IMR-90 (cell line): ENCODE measurements around the gene SENP2. TPM values are rescaled to one million over a fixed set of nuclear protein-coding genes. Genes with fewer than 3 reads are reported as not detected.

Experiments
- ATAC-seq: fragments of 200-7000 bp; cut with Tn5 transposase; 2 replicates; pipeline ENCODE4 v1.9.1; 2020; ENCODE audit warnings: low read depth, mild to moderate bottlenecking, moderate library complexity
- BruUV-seq: library from RNA; stranded (reverse); fragments of 400-500 nt; replicated peaks from 2 replicates; lab custom pipeline; 2021; lab: Mats Ljungman, UMichigan
- CTCF ChIA-PET: fragments of 300-600 bp; formaldehyde crosslinking; extraction: SDS; loops from one replicate; lab custom pipeline; 2021; ENCODE audit warnings: antibody characterized with exemption; lab: Yijun Ruan, JAX
- POLR2A ChIA-PET: fragments of 300-600 bp; sonication (Branson Sonifier 250); formaldehyde crosslinking; loops from one replicate; lab custom pipeline; 2022; ENCODE audit warnings: antibody characterized with exemption; ENCODE audit not compliant: unreplicated experiment; lab: Charles Lee
- DNase-seq: peaks from one replicate; pipeline ENCODE4 v3.0.0; 2013
- H2AFZ ChIP-seq: replicated peaks from 2 replicates; pipeline ENCODE3; 2013; ENCODE audit warnings: low read length, mild to moderate bottlenecking; ENCODE audit not compliant: poor library complexity
- H2AK5ac ChIP-seq: 2 replicates; pipeline ENCODE4 v1.6.1; 2013; ENCODE audit warnings: low read depth, low read length, inconsistent platforms
- H2AK9ac ChIP-seq: replicated peaks from 2 replicates; pipeline ENCODE3; 2013; ENCODE audit warnings: mild to moderate bottlenecking, low read depth, low read length, moderate library complexity; ENCODE audit not compliant: poor library complexity
- H2BK120ac ChIP-seq: 2 replicates; pipeline ENCODE4 v1.6.1; 2013; ENCODE audit warnings: low read depth, low read length, inconsistent platforms
- H2BK15ac ChIP-seq: 3 replicates; pipeline ENCODE4 v1.6.1; 2013; ENCODE audit warnings: low read depth, low read length, inconsistent platforms
- H2BK20ac ChIP-seq: 2 replicates; pipeline ENCODE4 v1.6.1; 2013; ENCODE audit warnings: low read depth, mild to moderate bottlenecking, inconsistent platforms, low read length, moderate library complexity
- H2BK5ac ChIP-seq: 2 replicates; pipeline ENCODE4 v1.6.1; 2013; ENCODE audit warnings: mild to moderate bottlenecking, low read depth, low read length, inconsistent platforms; ENCODE audit not compliant: poor library complexity, severe bottlenecking
- H3K14ac ChIP-seq: replicated peaks from 2 replicates; pipeline ENCODE4 v1.6.1; 2013; ENCODE audit warnings: low read depth, low read length, inconsistent platforms
- H3K18ac ChIP-seq: 2 replicates; pipeline ENCODE4 v1.6.1; 2013; ENCODE audit warnings: low read depth, low read length, control low read depth
- H3K23ac ChIP-seq: 2 replicates; pipeline ENCODE4 v1.6.1; 2013; ENCODE audit warnings: low read depth, low read length, inconsistent platforms
- H3K27ac ChIP-seq: 2 replicates; pipeline ENCODE4 v1.5.1; 2013; ENCODE audit warnings: mild to moderate bottlenecking, control low read depth, low read length; ENCODE audit not compliant: insufficient read depth
- H3K27me3 ChIP-seq: 2 replicates; pipeline ENCODE4 v1.6.1; 2013; ENCODE audit warnings: low read length; ENCODE audit not compliant: control insufficient read depth, insufficient read depth
- H3K36me3 ChIP-seq: 2 replicates; pipeline ENCODE4 v1.6.1; 2013; ENCODE audit warnings: low read length, mixed read lengths; ENCODE audit not compliant: control insufficient read depth, insufficient read depth
- H3K4ac ChIP-seq: 2 replicates; pipeline ENCODE4 v1.6.1; 2013; ENCODE audit warnings: low read depth, low read length, inconsistent platforms
- H3K4me1 ChIP-seq: 2 replicates; pipeline ENCODE4 v1.6.1; 2013; ENCODE audit warnings: low read length, mixed read lengths; ENCODE audit not compliant: control insufficient read depth, insufficient read depth
- H3K4me2 ChIP-seq: 2 replicates; pipeline ENCODE4 v1.6.1; 2013; ENCODE audit warnings: low read depth, mild to moderate bottlenecking, control low read depth, low read length, moderate library complexity
- H3K4me3 ChIP-seq: 2 replicates; pipeline ENCODE4 v1.5.1; 2013; ENCODE audit warnings: low read depth, mild to moderate bottlenecking, control low read depth, low read length, moderate library complexity; ENCODE audit not compliant: insufficient read depth
- H3K56ac ChIP-seq: 2 replicates; pipeline ENCODE4 v1.6.1; 2013; ENCODE audit warnings: low read length, inconsistent platforms; ENCODE audit not compliant: insufficient read depth; ENCODE audit errors: extremely low read depth
- H3K79me1 ChIP-seq, 2 experiments: 2 replicates each; pipeline ENCODE4 v1.6.1; 2013; ENCODE audit warnings: low read length in 2 of 2, inconsistent platforms in 1 of 2, low read depth in 1 of 2
- H3K9ac ChIP-seq: 2 replicates; pipeline ENCODE4 v1.6.1; 2013; ENCODE audit warnings: low read depth, low read length, control low read depth
- H3K9me1 ChIP-seq: 2 replicates; pipeline ENCODE4 v1.6.1; 2013; ENCODE audit warnings: low read length, inconsistent platforms; ENCODE audit not compliant: insufficient read depth
- H3K9me3 ChIP-seq: 2 replicates; pipeline ENCODE4 v1.6.1; 2013; ENCODE audit warnings: low read length; ENCODE audit not compliant: control insufficient read depth, insufficient read depth
- H4K20me1 ChIP-seq: 2 replicates; pipeline ENCODE4 v1.6.1; 2013; ENCODE audit warnings: low read length, inconsistent platforms; ENCODE audit not compliant: insufficient read depth
- H4K5ac ChIP-seq: 2 replicates; pipeline ENCODE4 v1.6.1; 2013; ENCODE audit warnings: mild to moderate bottlenecking, low read depth, low read length, control low read depth
- H4K8ac ChIP-seq, 2 experiments: 2 replicates each; pipeline ENCODE4 v1.6.1; 2013; ENCODE audit warnings: low read depth in 2 of 2, low read length in 2 of 2, control low read depth in 1 of 2, inconsistent platforms in 1 of 2
- H4K91ac ChIP-seq: 2 replicates; pipeline ENCODE4 v1.6.1; 2013; ENCODE audit warnings: low read depth, low read length, inconsistent platforms; ENCODE audit not compliant: insufficient read depth
- CEBPB ChIP-seq: IDR thresholded peaks from 2 replicates; pipeline ENCODE4 v1.6.1; 2012; ENCODE audit warnings: low read depth, low read length, improper control_type of control experiment
- MAFK ChIP-seq: IDR thresholded peaks from 2 replicates; pipeline ENCODE4 v1.6.1; 2012; ENCODE audit warnings: low read depth, low read length, improper control_type of control experiment
- RAD21 ChIP-seq: IDR thresholded peaks from 2 replicates; pipeline ENCODE4 v1.6.1; 2012; ENCODE audit warnings: low read length, improper control_type of control experiment
- SMC3 ChIP-seq: fragments of 150-350 bp; IDR thresholded peaks from 2 replicates; pipeline ENCODE4 v1.6.1; 2016; ENCODE audit warnings: low read depth, mild to moderate bottlenecking, antibody characterized with exemption, low read length, moderate library complexity
- WGBS, 2 experiments: methylation state at CpG; one replicate each; pipeline versions ENCODE4 v1.1.5 to v1.1.7; 2013; ENCODE audit warnings: missing lambda C conversion rate in 2 of 2; ENCODE audit not compliant: insufficient read length in 1 of 2; ENCODE audit errors: extremely low coverage in 2 of 2; 5-methylcytosine and 5-hydroxymethylcytosine counted together
- dilution Hi-C: fragments of 300-500 bp; cut with HindIII; formaldehyde crosslinking; loops from one replicate; pipeline ENCODE4 v1.14.3; 2018; ENCODE audit warnings: low sequenced_read_pairs; ENCODE audit not compliant: unreplicated experiment
- in situ Hi-C: fragments of 300-500 bp; cut with MboI; formaldehyde crosslinking; loops from 3 replicates; pipeline ENCODE4 v1.14.3; 2019; ENCODE audit warnings: low sequenced_read_pairs, inconsistent platforms, mixed read lengths
- intact Hi-C: fragments of 100-400 bp; cut with micrococcal nuclease; formaldehyde crosslinking; loops from 2 replicates; pipeline ENCODE4 v1.10.0; 2022
- polyA plus RNA-seq, 3 experiments: library from polyadenylated mRNA; depleted of rRNA; stranded (reverse); fragments of >200 nt; gene quantifications; 2 replicates each; pipeline ENCODE4 v1.2.3, GENCODE V29; 2012; ENCODE audit warnings: low replicate concordance in 1 of 3
- total RNA-seq: library from RNA; depleted of rRNA; stranded (reverse); fragments of >200 nt; gene quantifications from 2 replicates; pipeline ENCODE4 v1.2.3, GENCODE V29; 2012

The SENP2 gene
- total and polyA plus RNA-seq, 2 of the 4 experiments (the other 2 are of a cell fraction), result 9.4 to 15.2 TPM

- H2AFZ ChIP-seq, result no peak overlapping the region
- H3K9me1 ChIP-seq, result 0 out of 2 replicates have a peak, but pooled peaks cover 3% of the 10 kb centered on the region
- ATAC-seq, result no peak
- H2AK9ac ChIP-seq, result no peak overlapping the region
- H2BK5ac ChIP-seq, result no peak overlapping the region
- H3K9me3 ChIP-seq, result no peaks in the 10 kb centered on the region
- TF ChIP-seq RAD21 (no peak), MAFK (no peak), CEBPB (no peak), SMC3 (no peak)
- no peaks in the 10 kb centered on the region for H4K20me1 ChIP-seq
- H3K14ac ChIP-seq, result no peak overlapping the region
- no peaks in the 10 kb centered on the region for H3K4me1 ChIP-seq
- H3K27ac ChIP-seq, result no peak overlapping the region
- ChIA-PET POLR2A (no interaction called here), CTCF (no interaction called here)
- 90% methylated on average over 2 of the region's 4 CpGs; no CpG with 5 or more reads in 1 of the 2 experiments for WGBS, 2 experiments
- no peak overlapping the region for H3K18ac ChIP-seq
- H3K23ac ChIP-seq, result no peak overlapping the region
- in situ Hi-C loops (no loop called here), dilution Hi-C loops (no loop called here), intact Hi-C loops (no loop called here)
- no peak overlapping the region for H3K4me2 ChIP-seq
- no peak overlapping the region for H2BK15ac ChIP-seq
- H3K27me3 ChIP-seq, result 0 out of 2 replicates have a peak, but pooled peaks cover 5% of the 10 kb centered on the region
- no peak overlapping the region for H2BK120ac ChIP-seq
- H3K36me3 ChIP-seq, result no peaks in the 10 kb centered on the region
- no peak overlapping the region for H4K5ac ChIP-seq
- no peak for DNase-seq
- H4K91ac ChIP-seq, result no peak overlapping the region
- H3K56ac ChIP-seq, result no peak overlapping the region
- H3K79me1 ChIP-seq, result peaks cover 3 to 23% of the 10 kb centered on the region in 2 experiments; a peak in 3 of 4 replicates
- H2AK5ac ChIP-seq, result no peak overlapping the region
- no peak overlapping the region for H3K4me3 ChIP-seq
- no peak overlapping the region for H3K9ac ChIP-seq
- H4K8ac ChIP-seq, result no peak overlapping the region
- H2BK20ac ChIP-seq, result no peak overlapping the region
- no TSS peak for BruUV-seq
- H3K4ac ChIP-seq, result no peak overlapping the region
Observed at GRCh38 chr3:185584686-185585085, 1.4 kb upstream of the SENP2 start.
